Globus pallidus (tissue), 1 donor: ENCODE data around the gene TIMM8B.
"Not testable (repeated sequence)": the region's sequence is repeated elsewhere in the genome, so short reads cannot be mapped to it uniquely, and the experiment has no call there.

Experiments
- DNase-seq: peaks from one replicate; pipeline ENCODE4 v3.0.0-alpha.2; 2015; ENCODE audit warnings: low spot score

The TIMM8B gene

GRCh38 chr11:112073941-112074811 is 12.4 kb downstream of the TIMM8B start, which contains the start of the genes NKAPD1 and PIH1D2:
Gene NKAPD1, plus strand, starts transcription at chr11:112074299. Its CDS starts 1,276 bp downstream, at chr11:112075575.
Gene PIH1D2, minus strand, starts transcription at chr11:112074017. Its CDS starts 843 bp downstream, at chr11:112073174.
- peak; percentile 84 for DNase-seq

- no peak for DNase-seq
Observed at GRCh38 chr11:112062923-112063322, 23.6 kb downstream of the TIMM8B start.

GRCh38 chr11:112058103-112058502 is 28.5 kb downstream of the TIMM8B start:
- DNase-seq: no peak

GRCh38 chr11:112057170-112057569 is 29.4 kb downstream of the TIMM8B start:
- DNase-seq: no peak

- no peak for DNase-seq
Observed at GRCh38 chr11:112051768-112052167, 34.8 kb downstream of the TIMM8B start.

GRCh38 chr11:112050721-112051120 is 35.8 kb downstream of the TIMM8B start:
- DNase-seq: no peak

- no peak for DNase-seq
Observed at GRCh38 chr11:112049777-112050176, 36.8 kb downstream of the TIMM8B start.

GRCh38 chr11:112048256-112048655 is 38.3 kb downstream of the TIMM8B start:
- DNase-seq: not testable (repeated sequence)

GRCh38 chr11:112046647-112047046 is 39.9 kb downstream of the TIMM8B start:
- DNase-seq: not testable (repeated sequence)

GRCh38 chr11:112044961-112045360 is 41.6 kb downstream of the TIMM8B start:
- no peak for DNase-seq

- DNase-seq: no peak
Observed at GRCh38 chr11:112042961-112043304, 43.6 kb downstream of the TIMM8B start.

GRCh38 chr11:112042161-112042960 is 44.2 kb downstream of the TIMM8B start:
- DNase-seq: no peak

- DNase-seq: no peak
Observed at GRCh38 chr11:112037527-112037926, 49.0 kb downstream of the TIMM8B start.
